Endothelial cell (in vitro differentiated cells): Measurements from ENCODE around the gene AGAP2. TPM values are rescaled to one million over a fixed set of nuclear protein-coding genes. Genes with fewer than 3 reads are reported as not detected.
"Not testable (repeated sequence)": the region's sequence is repeated elsewhere in the genome, so short reads cannot be mapped to it uniquely, and the experiment has no call there.

Experiments
- DNase-seq: peaks from one replicate; pipeline ENCODE4 v3.0.0; 2021; ENCODE audit warnings: low spot score
- H3K27ac Mint-ChIP-seq: one replicate; pipeline ENCODE4 v1.8.0; 2021; ENCODE audit warnings: mixed read lengths, inconsistent platforms; ENCODE audit not compliant: unreplicated experiment
- H3K27me3 Mint-ChIP-seq: one replicate; pipeline ENCODE4 v1.8.0; 2021; ENCODE audit warnings: mild to moderate bottlenecking, moderate library complexity, mixed read lengths, inconsistent platforms; ENCODE audit not compliant: unreplicated experiment
- H3K36me3 Mint-ChIP-seq: one replicate; pipeline ENCODE4 v1.8.0; 2021; ENCODE audit warnings: mild to moderate bottlenecking, low read depth, mixed read lengths, inconsistent platforms; ENCODE audit not compliant: unreplicated experiment
- H3K4me1 Mint-ChIP-seq: one replicate; pipeline ENCODE4 v1.8.0; 2021; ENCODE audit warnings: mild to moderate bottlenecking, mixed read lengths, inconsistent platforms; ENCODE audit not compliant: unreplicated experiment
- H3K4me3 Mint-ChIP-seq: one replicate; pipeline ENCODE4 v1.8.0; 2021; ENCODE audit warnings: mild to moderate bottlenecking, mixed read lengths, inconsistent platforms; ENCODE audit not compliant: unreplicated experiment
- H3K9me3 Mint-ChIP-seq: one replicate; pipeline ENCODE4 v1.8.0; 2021; ENCODE audit warnings: mixed read lengths, inconsistent platforms; ENCODE audit not compliant: unreplicated experiment
- CTCF ChIP-seq: fragments of 200-600 bp; sonication (generic); IDR thresholded peaks from one replicate; pipeline ENCODE4 v1.5.0; 2021; ENCODE audit warnings: antibody characterized with exemption; ENCODE audit not compliant: unreplicated experiment
- total RNA-seq: library from RNA; stranded (reverse); fragmentation: NEBNext Ultra II Directional; extraction: Animal tissue kit (Norgen Biotek cat#: 25700); gene quantifications from one replicate; pipeline ENCODE4 v1.2.1, GENCODE V29; 2021; ENCODE audit not compliant: unreplicated experiment

The AGAP2 gene
- total RNA-seq, 1 donor from 2014 or later = 27.0 TPM

GRCh38 chr12:57777367-57777766 lies 38.8 kb upstream of the AGAP2 start:
- DNase-seq = no peak
- H3K4me3 Mint-ChIP-seq = no peak overlapping the region
- peaks cover 9% of the 10 kb centered on the region for H3K4me1 Mint-ChIP-seq
- H3K27ac Mint-ChIP-seq = no peak overlapping the region
- H3K27me3 Mint-ChIP-seq = peaks cover 1% of the 10 kb centered on the region
- no peaks in the 10 kb centered on the region for H3K9me3 Mint-ChIP-seq
- TF ChIP-seq CTCF = no peak
- H3K36me3 Mint-ChIP-seq = peaks cover 12% of the 10 kb centered on the region

- Mint-ChIP-seq H3K4me1 (peaks cover 9% of the 10 kb centered on the region), H3K36me3 (peaks cover 9% of the 10 kb centered on the region), H3K27me3 (peaks cover 3% of the 10 kb centered on the region), H3K27ac (no peak overlapping the region), H3K4me3 (no peak overlapping the region), H3K9me3 (no peaks in the 10 kb centered on the region)
- DNase-seq = no peak
- no peak for TF ChIP-seq CTCF
Observed at GRCh38 chr12:57776247-57776587, 37.7 kb upstream of the AGAP2 start.

DNA sequence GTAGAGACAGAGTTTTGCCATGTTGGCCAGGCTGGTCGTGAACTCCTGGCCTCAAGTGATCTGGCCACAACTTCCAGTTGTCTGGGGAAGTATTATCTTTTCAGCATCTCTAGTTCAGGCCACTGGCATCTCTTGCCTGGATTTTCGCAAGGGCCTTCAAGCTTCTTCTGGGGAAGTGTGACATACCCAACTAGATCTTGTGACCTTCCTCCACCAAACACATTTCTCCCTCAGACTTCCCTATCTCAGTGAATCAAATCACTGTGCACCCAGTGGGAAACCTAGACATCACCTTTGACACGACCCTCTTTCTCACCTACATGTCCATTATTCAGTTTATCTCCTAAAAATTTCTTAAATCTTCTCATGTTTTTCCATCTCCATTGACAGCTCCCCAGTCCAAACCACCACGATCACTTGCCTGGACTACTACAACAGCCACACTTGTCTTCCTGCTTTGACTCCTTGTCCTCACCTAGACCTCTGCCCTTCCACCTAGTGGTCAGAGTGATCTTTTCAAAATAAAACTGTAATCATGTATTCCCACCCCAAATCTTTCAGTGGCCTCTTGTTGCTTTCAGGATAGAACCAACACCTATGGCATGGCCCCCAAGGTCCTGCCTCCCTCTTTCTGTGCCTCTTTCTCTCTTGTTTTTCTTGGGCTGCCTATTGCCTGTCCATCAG lies 37.2 kb upstream of the AGAP2 start:
- TF ChIP-seq CTCF = no peak
- peaks cover 9% of the 10 kb centered on the region for H3K4me1 Mint-ChIP-seq
- H3K9me3 Mint-ChIP-seq = no peaks in the 10 kb centered on the region
- no peak overlapping the region for H3K4me3 Mint-ChIP-seq
- H3K36me3 Mint-ChIP-seq = peaks cover 9% of the 10 kb centered on the region
- no peak for DNase-seq
- no peak overlapping the region for H3K27ac Mint-ChIP-seq
- peaks cover 3% of the 10 kb centered on the region for H3K27me3 Mint-ChIP-seq

DNA sequence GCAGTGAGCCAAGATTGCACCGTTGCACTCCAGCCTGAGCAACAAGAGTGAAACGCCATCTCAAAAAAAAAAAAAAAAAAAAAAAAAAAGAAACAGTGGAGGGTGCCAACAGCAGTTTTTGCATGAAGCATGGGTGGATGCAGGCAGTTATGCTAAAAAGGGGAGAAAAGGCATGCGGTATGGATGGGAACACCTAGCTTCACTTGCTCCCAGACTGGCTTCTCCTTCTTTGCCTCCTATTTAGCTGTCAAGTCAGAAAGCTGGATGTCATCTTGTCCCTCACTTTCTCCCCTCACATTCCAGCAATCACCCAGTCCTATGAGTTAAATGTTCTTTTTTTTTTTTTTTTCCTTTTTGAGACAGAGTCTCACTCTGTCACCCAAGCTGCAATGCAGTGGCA lies 36.5 kb upstream of the AGAP2 start:
- H3K27ac Mint-ChIP-seq = no peak overlapping the region
- peaks cover 10% of the 10 kb centered on the region for H3K36me3 Mint-ChIP-seq
- peaks cover 9% of the 10 kb centered on the region for H3K4me1 Mint-ChIP-seq
- no peak for TF ChIP-seq CTCF
- no peak for DNase-seq
- peaks cover 7% of the 10 kb centered on the region for H3K27me3 Mint-ChIP-seq
- no peak overlapping the region for H3K4me3 Mint-ChIP-seq
- no peaks in the 10 kb centered on the region for H3K9me3 Mint-ChIP-seq

GRCh38 chr12:57774634-57775033 lies 36.1 kb upstream of the AGAP2 start:
- peaks cover 14% of the 10 kb centered on the region for H3K36me3 Mint-ChIP-seq
- not testable (repeated sequence) for H3K27ac Mint-ChIP-seq, H3K27me3 Mint-ChIP-seq, DNase-seq, H3K9me3 Mint-ChIP-seq, H3K4me3 Mint-ChIP-seq
- H3K4me1 Mint-ChIP-seq = peaks cover 13% of the 10 kb centered on the region
